ENCODE measurements around the gene LCN6. TPM values are rescaled to one million over a fixed set of nuclear protein-coding genes. Genes with fewer than 3 reads are reported as not detected.

The LCN6 gene
- total RNA-seq, 1 donor from 2014 or later, result not detected

Small RNA genes within 50 kb of the gene (small RNA-seq; reads per million reads assigned to genes)
- gene ATP6V1G1P3 (ENCODE audit: low replicate concordance) (not detected), gene MIR6722 (ENCODE audit: low replicate concordance) (not detected)

Other genes with a start within 250 kb of the LCN6 start
- gene NOTCH1, start 202.5 kb downstream of the LCN6 start, total RNA-seq, result 47.7 TPM
- 29.0 TPM for gene EGFL7, start 85.6 kb downstream of the LCN6 start, total RNA-seq
- 45.4 TPM for gene AGPAT2, start 61.1 kb downstream of the LCN6 start, total RNA-seq
- gene DIPK1B, start 36.0 kb downstream of the LCN6 start, total RNA-seq, result 7.0 TPM
- not detected for gene LCN10, start 5.6 kb downstream of the LCN6 start, total RNA-seq
- 0.20 TPM for gene LCN8, start 9.7 kb upstream of the LCN6 start, total RNA-seq
- not detected for gene LCN15, start 16.0 kb upstream of the LCN6 start, total RNA-seq
- 31.9 TPM for gene TMEM141, start 42.8 kb upstream of the LCN6 start, total RNA-seq
- gene CCDC183, start 47.8 kb upstream of the LCN6 start, total RNA-seq, result 0.59 TPM
- 28.0 TPM for gene RABL6, start 59.4 kb upstream of the LCN6 start, total RNA-seq
- 0.79 TPM for gene AJM1, start 94.0 kb upstream of the LCN6 start, total RNA-seq
- gene PHPT1, start 100.9 kb upstream of the LCN6 start, total RNA-seq, result 70.4 TPM
- 2.5 TPM for gene MAMDC4, start 103.8 kb upstream of the LCN6 start, total RNA-seq
- gene EDF1, start 117.8 kb upstream of the LCN6 start, total RNA-seq, result 165 TPM
- gene TRAF2, start 138.0 kb upstream of the LCN6 start, total RNA-seq, result 7.8 TPM
- gene FBXW5, start 196.2 kb upstream of the LCN6 start, total RNA-seq, result 38.8 TPM
- gene C8G, start 196.7 kb upstream of the LCN6 start, total RNA-seq, result not detected
- gene LCN12, start 203.7 kb upstream of the LCN6 start, total RNA-seq, result not detected
- gene PTGDS, start 229.0 kb upstream of the LCN6 start, total RNA-seq, result 15.3 TPM
- gene LCNL1, start 234.5 kb upstream of the LCN6 start, total RNA-seq, result 0.20 TPM
- 13.0 TPM for gene PAXX, start 243.9 kb upstream of the LCN6 start, total RNA-seq
- gene CLIC3, start 248.0 kb upstream of the LCN6 start, total RNA-seq, result 12.7 TPM